GM06990 (cell line): ENCODE data around the gene PIGQ.

Source experiments
- DNase-seq: peaks from one replicate; pipeline ENCODE4 v3.0.0-alpha.2; 2011; ENCODE audit not compliant: insufficient read length; ENCODE audit errors: extremely low read depth
- H3K27me3 ChIP-seq: replicated peaks from 2 replicates; pipeline ENCODE4 v1.6.0; 2011; ENCODE audit warnings: low read length; ENCODE audit not compliant: control insufficient read depth, insufficient read depth
- H3K36me3 ChIP-seq: 2 replicates; pipeline ENCODE4 v1.5.1; 2011; ENCODE audit warnings: low read length; ENCODE audit not compliant: control insufficient read depth, insufficient read depth
- H3K4me3 ChIP-seq: replicated peaks from 2 replicates; pipeline ENCODE4 v1.5.1; 2011; ENCODE audit warnings: low read depth, mild to moderate bottlenecking, control low read depth, low read length
- CTCF ChIP-seq: IDR thresholded peaks from 2 replicates; pipeline ENCODE4 v1.5.1; 2011; ENCODE audit warnings: low read length, control low read depth, mild to moderate bottlenecking, inconsistent platforms; ENCODE audit not compliant: insufficient read depth, poor library complexity, severe bottlenecking

Gene PIGQ

GRCh38 chr16:569445-570254 lies at the start of gene PIGQ:
Gene PIGQ (plus strand): TSS chr16:569968. CDS start chr16:574075, 4,107 bp downstream.
- H3K36me3 ChIP-seq: peaks cover 4% of the 10 kb centered on the region
- DNase-seq: peak; percentile 79
- H3K27me3 ChIP-seq: no peaks in the 10 kb centered on the region
- H3K4me3 ChIP-seq: peak within 1 kb of the TSS; percentile 86
- no peak for TF ChIP-seq CTCF

GRCh38 chr16:520847-521246 lies 48.9 kb upstream of the PIGQ start:
- peak; percentile 13 for DNase-seq
- no peaks in the 10 kb centered on the region for H3K27me3 ChIP-seq
- no peak overlapping the region for H3K4me3 ChIP-seq
- no peak for TF ChIP-seq CTCF
- H3K36me3 ChIP-seq: peaks cover 10% of the 10 kb centered on the region

- peak; percentile 13 for DNase-seq
- TF ChIP-seq CTCF: no peak
- no peak overlapping the region for H3K4me3 ChIP-seq
These were observed 48.2 kb upstream of the PIGQ start for GRCh38 chr16:521381-522210.

GRCh38 chr16:522320-523096 lies 47.3 kb upstream of the PIGQ start:
- H3K4me3 ChIP-seq: no peak overlapping the region
- no peaks in the 10 kb centered on the region for H3K27me3 ChIP-seq
- DNase-seq: peak; percentile 15
- H3K36me3 ChIP-seq: peaks cover 9% of the 10 kb centered on the region
- TF ChIP-seq CTCF: no peak

More at GRCh38 chr16:521381-522210, 48.2 kb upstream of the PIGQ start:
- Histone ChIP-seq H3K36me3 (peaks cover 9% of the 10 kb centered on the region), H3K27me3 (no peaks in the 10 kb centered on the region)

- Histone ChIP-seq H3K36me3 (peaks cover 9% of the 10 kb centered on the region), H3K27me3 (no peaks in the 10 kb centered on the region), H3K4me3 (no peak overlapping the region)
- DNase-seq: no peak
- no peak for TF ChIP-seq CTCF
These were observed 46.5 kb upstream of the PIGQ start for GRCh38 chr16:523097-523741.
